AG20443 (cell line): Measurements from ENCODE around the gene GNL3L.
"Not testable (repeated sequence)": the region's sequence is repeated elsewhere in the genome, so short reads cannot be mapped to it uniquely, and the experiment has no call there.

ENCODE experiments used
- DNase-seq: peaks from one replicate; pipeline ENCODE4 v3.0.0; 2012; ENCODE audit warnings: low spot score, mixed read lengths

Gene GNL3L, protein sequence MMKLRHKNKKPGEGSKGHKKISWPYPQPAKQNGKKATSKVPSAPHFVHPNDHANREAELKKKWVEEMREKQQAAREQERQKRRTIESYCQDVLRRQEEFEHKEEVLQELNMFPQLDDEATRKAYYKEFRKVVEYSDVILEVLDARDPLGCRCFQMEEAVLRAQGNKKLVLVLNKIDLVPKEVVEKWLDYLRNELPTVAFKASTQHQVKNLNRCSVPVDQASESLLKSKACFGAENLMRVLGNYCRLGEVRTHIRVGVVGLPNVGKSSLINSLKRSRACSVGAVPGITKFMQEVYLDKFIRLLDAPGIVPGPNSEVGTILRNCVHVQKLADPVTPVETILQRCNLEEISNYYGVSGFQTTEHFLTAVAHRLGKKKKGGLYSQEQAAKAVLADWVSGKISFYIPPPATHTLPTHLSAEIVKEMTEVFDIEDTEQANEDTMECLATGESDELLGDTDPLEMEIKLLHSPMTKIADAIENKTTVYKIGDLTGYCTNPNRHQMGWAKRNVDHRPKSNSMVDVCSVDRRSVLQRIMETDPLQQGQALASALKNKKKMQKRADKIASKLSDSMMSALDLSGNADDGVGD

DNA sequence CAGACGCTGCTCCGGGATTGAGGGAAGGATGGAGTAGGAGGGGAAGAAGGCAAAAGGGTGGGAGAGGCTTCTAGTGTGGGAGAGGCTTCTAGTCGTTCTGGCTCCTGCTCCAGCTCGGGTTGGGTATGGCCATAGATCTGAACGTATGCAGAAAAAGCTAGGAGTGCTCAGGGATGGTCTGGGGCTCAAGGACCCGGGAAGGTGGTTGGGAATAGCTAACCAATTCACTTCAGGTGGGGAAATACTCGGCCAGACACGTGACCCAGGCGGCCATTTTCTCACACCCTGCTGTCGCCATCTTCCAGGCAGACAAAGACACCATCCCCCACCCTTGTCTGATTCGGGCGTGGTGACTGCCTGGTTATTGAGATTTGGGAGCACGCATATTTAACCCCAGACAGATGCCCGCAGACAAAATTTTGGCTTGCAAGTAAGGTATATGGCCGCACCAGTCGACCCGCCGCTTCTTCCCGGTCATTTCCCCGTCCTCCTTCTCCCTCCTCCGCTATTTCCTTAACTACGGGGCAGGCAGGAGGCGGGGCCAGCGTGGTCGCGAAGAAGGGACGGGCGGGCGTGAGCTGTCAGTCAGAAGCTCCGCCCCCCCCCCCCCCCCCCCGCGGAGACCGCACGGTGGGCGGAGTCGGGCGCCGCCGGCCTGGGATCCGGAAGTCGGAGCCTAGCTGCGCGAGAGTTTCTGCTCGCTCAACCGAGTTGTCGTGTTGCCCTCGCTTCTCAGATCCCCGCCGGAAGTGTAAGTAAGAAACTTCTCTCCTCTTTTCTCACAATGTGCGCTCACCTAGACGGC, at the start of gene GNL3L:
GNL3L (plus strand) TSS at position 668 of the 805 bp plus-strand sequence. CDS start 2,348 bp downstream, outside the sequence.
- DNase-seq = peak; percentile 95

- DNase-seq = peak; percentile 33
Observed at GRCh38 chrX:54482839-54483593, 47.0 kb upstream of the GNL3L start.

- DNase-seq = no peak
Observed at GRCh38 chrX:54483946-54484345, 46.1 kb upstream of the GNL3L start.

GRCh38 chrX:54484666-54485065, 45.4 kb upstream of the GNL3L start:
- peak; percentile 47 for DNase-seq

GRCh38 chrX:54489819-54490218, 40.2 kb upstream of the GNL3L start:
- not testable (repeated sequence) for DNase-seq

- peak; percentile 68 for DNase-seq
Observed at GRCh38 chrX:54492340-54492739, 37.7 kb upstream of the GNL3L start.

- no peak for DNase-seq
Observed at GRCh38 chrX:54494166-54494988, 35.6 kb upstream of the GNL3L start.

DNA sequence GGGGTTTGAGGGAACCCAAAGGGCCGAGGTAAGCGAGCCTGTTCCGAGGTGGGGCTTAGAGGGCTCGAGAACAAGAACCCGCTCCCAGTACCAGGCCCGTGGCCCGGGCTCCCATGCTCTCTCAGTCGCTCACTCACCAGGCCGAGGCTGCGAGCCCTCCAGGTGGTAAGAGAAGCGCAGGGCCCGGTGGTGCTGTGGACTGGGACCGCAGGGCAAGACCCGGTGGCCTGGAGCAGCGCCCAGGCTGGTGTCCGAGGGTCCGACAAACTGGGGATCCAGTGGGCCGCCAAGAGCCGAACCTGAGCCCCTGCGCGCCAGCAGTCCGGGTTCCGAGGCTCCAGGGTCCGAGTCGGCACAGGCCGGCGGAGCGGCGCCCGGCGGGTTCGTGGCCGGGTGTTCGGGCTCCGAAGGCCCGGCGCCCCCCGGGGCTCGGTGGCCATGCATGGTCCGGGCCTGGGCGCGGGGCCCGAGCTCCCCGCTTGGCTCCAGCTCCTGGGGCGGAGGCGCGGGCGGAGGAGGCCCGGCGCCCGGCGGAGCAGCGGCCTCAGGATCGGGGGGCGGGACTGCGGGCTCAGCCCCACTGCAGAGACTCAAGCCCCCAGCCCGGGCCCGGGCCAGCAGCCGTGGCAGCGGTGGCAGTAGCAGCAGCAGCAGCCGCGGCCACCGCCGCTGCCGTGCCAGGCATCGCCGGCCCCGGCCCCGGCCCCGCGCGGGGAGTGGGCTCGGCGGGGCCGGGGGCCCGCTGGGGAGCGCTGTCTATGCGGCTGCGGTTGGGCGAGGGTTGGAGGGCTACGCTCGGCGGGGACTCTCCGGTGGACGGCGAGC, 34.8 kb upstream of the GNL3L start:
- DNase-seq = peak; percentile 32

DNA sequence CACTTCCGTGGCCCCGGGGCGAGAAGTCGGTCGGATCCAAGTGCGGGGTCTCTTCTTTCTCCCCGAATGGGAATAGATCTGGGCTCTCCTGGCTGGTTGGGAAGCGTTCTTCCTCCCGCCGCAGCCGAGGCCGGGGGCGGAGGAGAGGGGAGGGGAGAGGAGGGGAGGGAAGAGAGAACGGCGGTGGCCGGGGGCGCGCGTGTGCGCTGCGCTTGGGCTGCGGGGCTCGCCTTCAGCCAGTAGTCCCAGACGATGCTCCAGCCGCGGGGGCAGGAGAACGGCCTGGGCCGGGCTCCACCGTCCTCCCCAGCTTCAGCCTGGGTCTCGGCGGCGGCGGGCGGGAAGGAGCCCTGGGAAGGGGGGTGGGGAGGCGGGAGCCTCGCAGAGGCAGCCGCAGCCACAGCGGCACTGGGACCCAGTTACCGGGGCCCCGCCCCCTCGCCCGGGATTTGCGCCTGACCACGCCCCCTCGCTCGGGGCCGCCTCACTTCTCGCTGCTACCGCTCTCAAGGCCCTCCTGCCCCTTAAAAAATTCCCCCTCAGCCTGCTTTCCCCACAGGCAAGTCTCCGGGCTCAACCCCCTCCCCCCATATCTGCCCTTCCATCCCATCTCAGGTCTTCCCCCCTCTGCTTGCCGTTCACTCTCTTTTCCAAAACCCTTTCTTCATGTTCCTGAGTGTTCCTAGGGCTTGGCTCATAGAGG, 34.1 kb upstream of the GNL3L start, which contains the start of gene FGD1:
FGD1 (minus strand) TSS at position 421 of the 703 bp plus-strand sequence. CDS start 802 bp downstream, outside the sequence.
- peak; percentile 91 for DNase-seq

- no peak for DNase-seq
Observed at GRCh38 chrX:54496517-54496852, 33.5 kb upstream of the GNL3L start.

GRCh38 chrX:54496936-54497335, 33.1 kb upstream of the GNL3L start:
- no peak for DNase-seq

DNA sequence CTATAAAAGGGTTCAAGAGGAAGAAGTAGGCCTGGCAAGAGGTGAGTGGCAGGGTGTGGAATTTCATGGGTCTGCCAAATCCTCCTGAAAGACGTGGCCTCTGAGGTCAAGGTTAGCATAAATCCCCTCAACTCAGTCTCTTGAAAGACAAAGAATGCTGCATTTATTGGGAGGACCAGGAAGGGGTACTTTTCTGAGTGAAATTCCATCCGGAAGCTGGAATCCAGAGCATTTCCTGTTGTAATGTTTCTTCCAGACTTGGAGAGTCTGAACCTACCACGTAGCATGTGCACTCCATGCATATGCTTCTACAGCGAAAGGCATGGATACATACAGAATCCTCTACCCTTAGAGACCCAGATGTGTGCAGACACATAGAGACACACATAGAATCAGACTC, 20.6 kb upstream of the GNL3L start:
- DNase-seq = no peak

DNA sequence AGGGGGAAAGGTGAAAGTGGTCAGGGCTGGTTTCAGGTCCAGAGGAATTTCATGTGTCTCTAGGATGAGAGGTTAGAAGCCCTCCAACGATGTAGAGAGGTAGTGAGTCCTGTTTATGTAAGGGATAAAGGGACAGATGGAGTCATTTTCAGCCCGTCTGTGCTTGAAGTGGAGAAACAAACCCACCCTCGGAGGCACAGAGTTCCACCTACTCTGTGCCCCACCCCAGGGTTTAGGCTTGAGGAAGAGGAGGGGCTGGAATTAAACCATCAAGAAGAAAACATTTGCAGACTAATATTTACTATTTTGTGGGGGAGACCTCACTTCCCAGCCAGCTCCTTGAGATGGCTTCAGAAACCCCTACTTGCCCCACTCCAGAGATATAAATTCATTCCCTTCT, 868 bp upstream of the GNL3L start:
- no peak for DNase-seq

GRCh38 chrX:54530357-54530900, 410 bp downstream of the GNL3L start:
- DNase-seq = no peak

DNA sequence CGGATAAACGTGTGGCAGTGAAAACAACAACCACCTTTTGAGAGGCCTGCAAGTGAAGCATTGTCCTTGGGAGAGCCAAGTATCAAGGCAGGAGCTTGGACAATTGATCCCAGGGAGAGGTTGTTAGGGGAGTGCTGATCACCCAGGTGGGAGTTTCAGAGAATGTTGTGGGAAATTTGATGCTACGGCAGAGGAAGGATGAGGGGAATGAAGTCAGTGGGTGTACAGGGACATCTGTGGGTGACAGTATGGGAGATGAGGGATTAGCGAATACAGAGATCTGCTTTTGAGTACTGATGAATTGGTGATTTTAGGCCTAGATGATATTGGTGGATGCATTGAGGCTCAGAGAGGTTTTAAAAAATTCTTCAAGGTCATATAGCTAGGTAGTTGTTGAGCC, 4.3 kb downstream of the GNL3L start:
- DNase-seq = no peak

DNA sequence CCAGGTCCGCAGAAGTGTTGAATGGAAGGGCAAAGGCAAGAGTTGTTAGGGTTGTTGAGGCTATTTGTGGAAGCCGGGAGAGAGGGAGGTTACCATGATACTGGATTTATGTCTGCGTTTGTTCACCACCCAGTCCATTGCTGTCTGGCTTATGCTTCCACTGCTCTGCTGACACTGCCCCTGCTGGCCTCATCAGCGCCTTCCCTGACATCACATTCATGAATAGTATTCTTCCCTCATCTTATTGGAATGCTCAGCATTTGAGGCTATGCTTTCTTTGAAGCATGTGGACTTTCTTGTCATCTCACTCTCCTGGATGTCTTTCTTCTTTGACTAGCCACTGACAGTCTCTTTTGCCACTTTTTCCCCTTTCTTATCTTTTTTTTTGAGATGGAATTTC, 10.3 kb downstream of the GNL3L start:
- peak; percentile 53 for DNase-seq

- DNase-seq = not testable (repeated sequence)
Observed at GRCh38 chrX:54542239-54542638, 12.2 kb downstream of the GNL3L start.

DNA sequence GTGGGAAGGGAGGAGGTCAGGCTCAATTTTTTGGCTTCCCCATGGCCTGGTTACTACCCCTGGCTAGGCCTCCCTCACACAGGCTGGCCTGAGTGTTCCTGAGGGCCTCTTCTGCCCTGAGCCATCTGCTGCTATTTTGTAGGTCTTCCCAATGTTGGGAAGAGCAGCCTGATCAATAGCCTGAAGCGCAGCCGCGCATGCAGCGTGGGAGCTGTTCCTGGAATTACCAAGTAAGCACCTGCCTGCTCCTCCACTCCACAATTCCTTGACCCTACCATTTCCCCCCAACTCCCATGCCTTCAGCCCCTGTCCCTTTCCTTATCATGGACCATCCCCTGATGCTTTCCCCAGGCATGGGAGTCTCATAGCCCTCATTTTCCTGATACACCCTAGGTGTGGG, 20.8 kb downstream of the GNL3L start:
- DNase-seq = no peak

DNA sequence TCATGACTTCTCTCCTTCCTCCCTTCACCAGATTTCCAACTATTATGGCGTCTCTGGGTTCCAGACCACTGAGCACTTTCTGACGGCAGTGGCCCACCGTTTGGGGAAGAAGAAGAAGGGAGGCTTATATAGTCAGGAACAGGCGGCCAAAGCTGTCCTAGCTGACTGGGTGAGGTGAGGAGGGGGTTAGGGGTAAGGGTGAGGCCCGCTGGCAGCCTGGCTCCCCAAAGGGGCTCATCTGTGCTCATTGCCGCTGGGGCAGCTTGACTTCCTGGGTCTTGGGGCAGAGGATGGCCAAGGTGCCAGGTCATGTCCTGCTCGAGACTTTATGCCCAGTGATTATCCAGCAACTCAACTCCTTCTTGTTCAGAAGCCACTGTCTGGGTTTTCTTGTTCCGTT, 21.8 kb downstream of the GNL3L start:
- DNase-seq = no peak
